ENCODE results near the gene GLIS2.

GLIS2 gene

GRCh38 chr16:4315186-4316107, at the start of gene GLIS2:
TSS of gene GLIS2 (plus strand) at chr16:4316067. CDS start at chr16:4332281, 16,214 bp downstream.
- DNase-seq (ENCODE audit: low read depth in 2 of 2), result peak in 1 of 2 donors; percentile 26

- no peak for DNase-seq (ENCODE audit: low read depth in 2 of 2)
Observed at GRCh38 chr16:4266372-4266771, 49.5 kb upstream of the GLIS2 start.

- DNase-seq (ENCODE audit: low read depth in 2 of 2), result no peak
Observed at GRCh38 chr16:4270091-4270490, 45.8 kb upstream of the GLIS2 start.

GRCh38 chr16:4270595-4270994, 45.3 kb upstream of the GLIS2 start:
- no peak for DNase-seq (ENCODE audit: low read depth in 2 of 2)

- DNase-seq (ENCODE audit: low read depth in 2 of 2), result peak; percentile 78 to 81
Observed at GRCh38 chr16:4271176-4272113, 44.4 kb upstream of the GLIS2 start.

GRCh38 chr16:4272114-4272956, 43.5 kb upstream of the GLIS2 start:
- peak in 1 of 2 donors; percentile 36 for DNase-seq (ENCODE audit: low read depth in 2 of 2)

- peak in 1 of 2 donors; percentile 13 for DNase-seq (ENCODE audit: low read depth in 2 of 2)
Observed at GRCh38 chr16:4273858-4274311, 42.0 kb upstream of the GLIS2 start.

GRCh38 chr16:4275861-4276260, 40.0 kb upstream of the GLIS2 start:
- DNase-seq (ENCODE audit: low read depth in 2 of 2), result no peak

- DNase-seq (ENCODE audit: low read depth in 2 of 2), result no peak
Observed at GRCh38 chr16:4277987-4278513, 37.8 kb upstream of the GLIS2 start.

- DNase-seq (ENCODE audit: low read depth in 2 of 2), result no peak
Observed at GRCh38 chr16:4280625-4281024, 35.2 kb upstream of the GLIS2 start.

GRCh38 chr16:4283441-4283840, 32.4 kb upstream of the GLIS2 start:
- DNase-seq (ENCODE audit: low read depth in 2 of 2), result no peak

GRCh38 chr16:4283939-4284338, 31.9 kb upstream of the GLIS2 start:
- no peak for DNase-seq (ENCODE audit: low read depth in 2 of 2)

GRCh38 chr16:4285167-4285566, 30.7 kb upstream of the GLIS2 start:
- no peak for DNase-seq (ENCODE audit: low read depth in 2 of 2)

- DNase-seq (ENCODE audit: low read depth in 2 of 2), result peak; percentile 52 to 57
Observed at GRCh38 chr16:4288148-4288921, 27.5 kb upstream of the GLIS2 start.

- DNase-seq (ENCODE audit: low read depth in 2 of 2), result no peak
Observed at GRCh38 chr16:4290236-4290830, 25.5 kb upstream of the GLIS2 start.

- DNase-seq (ENCODE audit: low read depth in 2 of 2), result no peak
Observed at GRCh38 chr16:4291699-4292098, 24.2 kb upstream of the GLIS2 start.

GRCh38 chr16:4293181-4293716, 22.6 kb upstream of the GLIS2 start:
- no peak for DNase-seq (ENCODE audit: low read depth in 2 of 2)

GRCh38 chr16:4293822-4294457, 21.9 kb upstream of the GLIS2 start:
- DNase-seq (ENCODE audit: low read depth in 2 of 2), result no peak

- DNase-seq (ENCODE audit: low read depth in 2 of 2), result no peak
Observed at GRCh38 chr16:4295581-4295980, 20.3 kb upstream of the GLIS2 start.

All from stimulated activated CD8-positive, alpha-beta memory T cell treated with anti-CD3 and anti-CD28 coated beads, Interleukin-15, amount 100 ng/mL, for 4 hours (primary cell).